Activated naive CD8-positive, alpha-beta T cell treated with anti-CD3 and anti-CD28 coated beads, Interleukin-2, amount 50 U/mL, for 16 hours (primary cell): ENCODE data around the gene PDLIM5.
"Not testable (repeated sequence)": the region's sequence is repeated elsewhere in the genome, so short reads cannot be mapped to it uniquely, and the experiment has no call there.

Source experiments
- DNase-seq: peaks from one replicate; pipeline ENCODE4 v3.0.0-alpha.2; 2020; ENCODE audit warnings: low read depth, low spot score

PDLIM5 gene

GRCh38 chr4:94491322-94491721 is 39.6 kb downstream of the PDLIM5 start:
- DNase-seq: no peak

- DNase-seq: no peak
These were observed 43.7 kb downstream of the PDLIM5 start for GRCh38 chr4:94495408-94495807.

DNA sequence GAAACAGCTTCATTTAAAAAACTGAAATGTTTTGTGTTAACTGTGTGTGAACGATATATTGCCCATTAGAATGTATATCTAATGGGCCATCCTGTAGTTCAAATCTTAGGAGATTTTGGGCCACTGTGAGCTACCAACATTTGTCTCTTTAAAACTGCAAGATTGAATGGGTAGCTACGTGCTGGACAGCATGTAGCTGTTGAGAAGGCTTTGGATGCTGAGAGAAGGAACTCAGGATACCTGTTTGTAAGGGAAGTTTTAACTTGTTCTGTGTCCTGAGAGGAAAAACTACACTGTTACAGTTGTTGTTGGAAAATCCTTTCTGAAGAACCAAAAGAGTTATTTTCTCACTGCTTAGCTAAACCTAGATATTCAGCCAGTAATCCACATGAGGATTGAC is 45.9 kb downstream of the PDLIM5 start:
- no peak for DNase-seq

DNA sequence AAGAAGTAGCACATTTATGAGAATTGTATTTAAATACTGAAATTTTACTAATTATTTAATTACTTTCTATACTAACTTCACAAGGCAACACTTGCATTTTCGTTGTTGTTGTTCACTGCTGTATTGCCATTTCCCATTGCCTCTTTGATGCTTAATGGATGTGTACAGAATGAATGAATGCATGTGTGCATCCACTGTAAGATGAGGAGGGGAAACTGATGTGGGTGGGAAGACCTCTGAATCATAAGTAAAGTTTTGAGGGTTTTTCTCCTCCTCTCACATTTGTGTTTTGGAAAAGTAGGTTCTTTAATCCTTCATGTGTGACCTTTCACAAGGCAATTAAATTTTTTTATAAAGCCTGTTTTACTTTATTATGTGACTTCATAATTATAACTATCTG is 46.8 kb downstream of the PDLIM5 start:
- DNase-seq: no peak

DNA sequence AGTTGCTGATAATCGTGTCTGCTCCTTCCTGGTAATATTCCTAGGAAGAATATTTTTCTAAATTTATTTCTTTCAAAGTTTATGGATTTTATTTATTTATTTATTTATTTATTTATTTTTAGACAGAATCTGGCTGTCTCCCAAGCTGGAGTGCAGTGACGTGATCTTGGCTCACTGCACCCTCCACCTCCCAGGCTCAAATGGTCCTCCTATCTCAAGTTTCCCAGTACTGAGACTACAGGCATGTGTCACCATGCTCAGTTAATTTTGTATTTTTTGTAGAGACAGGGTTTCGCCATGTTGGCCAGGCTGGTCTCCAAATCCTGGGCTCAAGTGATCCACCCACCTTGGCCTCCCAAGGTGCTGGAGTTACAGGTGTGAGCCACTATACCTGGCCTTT is 48.9 kb downstream of the PDLIM5 start:
- no peak for DNase-seq

DNA sequence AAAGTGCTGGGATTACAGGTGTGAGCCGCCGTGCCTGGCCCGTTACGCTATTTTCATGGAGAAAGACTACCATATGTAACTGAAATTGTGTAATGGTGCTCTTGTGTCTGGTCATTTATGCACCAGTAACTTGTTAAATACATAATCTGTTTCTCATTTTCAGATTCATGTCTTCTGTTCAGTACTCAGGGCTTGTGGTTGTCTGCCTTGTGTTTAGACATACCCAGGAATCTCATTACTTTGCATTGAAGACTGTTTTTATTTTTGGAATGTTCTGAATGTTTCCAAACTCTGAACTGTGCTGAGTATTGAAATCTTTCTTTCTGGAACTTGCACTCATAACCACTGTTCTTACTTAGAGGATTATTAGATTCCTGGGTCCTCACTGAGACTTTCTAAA is 52.8 kb downstream of the PDLIM5 start:
- no peak for DNase-seq

DNA sequence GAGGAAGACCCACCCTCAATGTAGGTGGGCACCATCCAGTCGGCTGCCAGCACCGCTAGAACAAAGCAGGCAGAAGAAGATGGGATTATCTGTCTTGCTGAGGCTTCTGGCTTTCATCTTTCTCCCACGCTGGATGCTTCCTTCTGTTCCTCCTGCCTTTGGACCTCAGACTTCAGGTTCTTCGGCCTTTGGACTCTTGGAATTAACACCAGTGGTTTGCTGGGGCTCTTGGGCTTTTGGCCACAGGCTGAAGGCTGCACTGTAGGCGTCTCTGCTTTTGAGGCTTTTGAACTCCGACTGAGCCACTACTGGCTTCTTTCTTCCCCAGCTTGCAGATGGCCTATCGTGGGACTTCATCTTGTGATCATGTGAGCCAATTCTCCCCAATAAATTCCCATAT is 55.1 kb downstream of the PDLIM5 start:
- no peak for DNase-seq

GRCh38 chr4:94507281-94507680 is 55.5 kb downstream of the PDLIM5 start:
- no peak for DNase-seq

DNA sequence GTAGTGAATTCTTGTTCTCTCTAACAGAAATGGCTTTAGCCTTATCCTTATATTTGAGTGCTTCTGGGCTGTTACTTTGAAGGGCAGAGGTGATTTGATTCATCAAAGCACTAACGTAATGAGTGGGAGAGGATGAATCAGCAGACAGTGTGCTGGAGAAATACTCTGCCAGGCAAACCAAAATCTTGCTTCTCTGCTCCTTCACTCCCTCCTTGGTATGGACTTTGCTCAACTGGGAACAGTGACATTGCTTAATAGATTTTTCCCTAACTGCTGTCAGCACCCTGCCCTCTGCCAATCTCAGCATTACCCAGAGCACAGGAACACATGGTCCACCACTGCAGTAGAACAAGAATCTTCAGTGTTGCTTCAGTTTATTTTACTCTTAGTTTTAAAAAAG is 56.0 kb downstream of the PDLIM5 start:
- DNase-seq: no peak

DNA sequence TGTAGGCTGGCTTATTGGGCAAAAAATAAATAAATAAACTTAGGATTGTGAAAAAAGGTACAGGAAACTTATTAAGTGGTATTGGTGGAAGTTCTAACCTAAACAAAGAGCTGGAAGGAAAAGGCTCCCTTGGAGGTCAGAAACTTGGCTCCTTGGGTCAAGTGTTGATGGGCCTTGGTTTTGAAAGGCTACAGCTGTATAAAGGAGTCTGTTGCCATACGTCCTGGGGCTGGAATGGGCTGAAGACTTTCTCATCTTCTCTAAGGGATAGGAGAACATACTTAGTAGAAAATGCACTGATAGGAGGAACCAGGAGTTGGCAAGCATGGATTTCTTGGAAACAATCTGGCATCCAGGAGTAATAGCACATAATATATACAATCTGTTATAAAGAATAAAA is 56.6 kb downstream of the PDLIM5 start:
- DNase-seq: no peak

GRCh38 chr4:94508806-94509205 is 57.1 kb downstream of the PDLIM5 start:
- DNase-seq: no peak

DNA sequence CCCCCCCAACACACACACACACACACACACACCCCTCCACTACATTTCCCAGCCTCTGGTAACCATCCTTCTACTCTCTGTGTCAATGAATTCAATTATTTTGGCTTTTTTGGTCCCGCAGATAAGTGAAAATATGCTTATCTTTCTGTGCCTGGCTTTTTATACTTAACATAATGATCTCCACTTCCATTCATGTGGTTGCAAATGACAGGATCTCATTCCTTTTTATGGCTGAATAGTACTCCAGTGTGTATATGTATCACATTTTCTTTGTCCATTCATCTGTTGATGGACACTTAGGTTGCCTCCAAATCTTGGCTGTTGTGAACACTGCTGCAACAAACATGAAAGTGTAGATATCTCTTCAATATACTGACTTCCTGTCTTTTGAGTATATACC is 59.8 kb downstream of the PDLIM5 start:
- no peak for DNase-seq

- not testable (repeated sequence) for DNase-seq
These were observed 61.8 kb downstream of the PDLIM5 start for GRCh38 chr4:94513532-94513931.

- DNase-seq: no peak
These were observed 63.6 kb downstream of the PDLIM5 start for GRCh38 chr4:94515365-94515764.

DNA sequence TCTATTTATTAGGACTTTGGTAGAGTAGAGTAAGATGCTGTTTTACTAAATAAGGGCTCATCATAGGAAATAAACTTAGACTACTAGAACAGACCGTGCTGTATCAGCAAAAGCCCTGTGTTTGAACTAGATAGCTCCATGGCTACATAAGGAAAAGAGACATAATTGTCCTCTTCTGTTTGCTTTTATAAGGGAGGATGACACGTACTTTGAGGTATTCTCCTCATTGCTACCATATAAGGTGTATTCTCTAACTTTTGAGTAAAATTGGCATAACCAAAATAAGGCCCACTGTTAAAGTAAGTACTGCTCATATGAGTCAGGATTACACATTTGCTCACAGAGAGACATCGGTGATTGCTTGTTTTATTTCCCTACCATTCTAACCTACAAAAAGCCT is 64.3 kb downstream of the PDLIM5 start:
- no peak for DNase-seq

- no peak for DNase-seq
These were observed 65.3 kb downstream of the PDLIM5 start for GRCh38 chr4:94516999-94517398.

DNA sequence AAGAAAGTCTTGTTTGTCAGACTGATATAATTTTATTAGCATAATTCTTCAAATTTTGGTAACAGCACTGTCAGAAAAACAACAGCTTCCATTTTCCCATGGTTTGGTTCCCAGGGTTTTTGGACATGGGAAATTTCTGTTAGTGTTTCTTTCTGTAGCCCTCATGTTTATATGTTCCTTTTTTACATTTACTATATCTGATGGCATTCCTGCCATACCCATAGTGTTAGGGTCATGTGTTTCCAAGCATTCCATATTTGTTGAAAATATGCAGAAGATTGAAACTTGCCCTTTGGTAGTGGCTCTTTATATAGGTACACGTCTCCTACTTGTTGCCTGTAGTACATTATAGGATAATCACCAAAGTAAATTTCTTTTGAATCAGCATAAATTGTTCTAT is 65.8 kb downstream of the PDLIM5 start:
- no peak for DNase-seq

DNA sequence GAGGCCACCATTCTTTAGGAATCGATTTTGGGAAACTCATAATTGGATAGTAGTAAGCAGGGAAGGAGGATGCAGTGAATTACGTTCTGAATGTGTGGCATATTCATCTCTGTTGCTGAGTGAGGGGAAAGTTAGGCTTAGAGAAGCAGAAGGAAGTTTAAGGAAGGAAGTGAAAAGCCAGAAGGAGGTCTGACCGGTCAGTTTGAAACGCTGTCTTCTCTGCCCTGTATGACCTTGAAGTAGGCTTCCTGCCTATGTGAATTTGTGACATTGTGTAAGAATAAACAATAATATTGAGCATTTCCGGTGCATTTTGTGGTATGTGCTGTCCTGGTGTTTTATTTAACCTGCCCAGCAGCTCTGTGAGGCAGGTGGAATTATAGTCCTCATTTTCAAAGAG is 67.3 kb downstream of the PDLIM5 start:
- no peak for DNase-seq

GRCh38 chr4:94519925-94520789 is 68.4 kb downstream of the PDLIM5 start:
- DNase-seq: no peak

DNA sequence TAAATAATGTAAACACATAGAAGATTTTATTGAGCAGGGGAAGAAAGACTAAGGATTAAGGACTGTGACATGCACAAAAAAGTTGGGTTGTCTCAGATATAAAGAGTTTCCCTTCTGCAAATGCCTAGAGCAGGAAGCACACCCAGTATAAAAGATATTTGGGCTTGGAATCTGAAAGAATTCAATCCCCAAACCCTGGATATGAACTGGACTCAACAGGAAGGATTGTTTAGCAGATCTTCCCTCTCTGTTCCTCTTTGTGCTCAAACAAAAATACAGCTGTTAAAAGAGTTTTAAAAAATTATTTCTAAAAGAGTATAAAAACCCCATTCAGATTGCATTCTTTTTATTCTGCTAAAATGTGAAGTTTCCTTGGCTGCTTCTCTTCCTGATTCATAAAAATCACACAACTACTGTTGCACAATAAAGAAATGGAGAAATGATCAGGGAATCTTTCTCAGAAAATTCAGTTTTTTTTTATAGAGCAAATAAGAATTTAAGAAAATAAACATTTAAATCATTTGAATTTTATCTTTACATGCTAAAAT is 71.4 kb downstream of the PDLIM5 start:
- no peak for DNase-seq

DNA sequence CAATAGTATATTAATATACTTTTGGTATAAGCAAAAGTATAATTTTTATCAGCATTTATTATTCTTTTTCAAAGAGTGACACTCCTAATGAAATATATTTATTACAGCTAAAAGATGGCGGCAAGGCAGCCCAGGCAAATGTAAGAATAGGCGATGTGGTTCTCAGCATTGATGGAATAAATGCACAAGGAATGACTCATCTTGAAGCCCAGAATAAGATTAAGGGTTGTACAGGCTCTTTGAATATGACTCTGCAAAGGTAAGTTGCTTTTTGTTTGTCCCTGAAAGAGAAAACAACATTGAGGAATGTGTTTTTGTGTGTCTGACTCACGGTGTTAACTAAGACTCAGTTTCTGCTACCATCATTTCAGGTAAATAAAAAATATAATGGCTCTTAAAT is 71.9 kb downstream of the PDLIM5 start:
- no peak for DNase-seq

DNA sequence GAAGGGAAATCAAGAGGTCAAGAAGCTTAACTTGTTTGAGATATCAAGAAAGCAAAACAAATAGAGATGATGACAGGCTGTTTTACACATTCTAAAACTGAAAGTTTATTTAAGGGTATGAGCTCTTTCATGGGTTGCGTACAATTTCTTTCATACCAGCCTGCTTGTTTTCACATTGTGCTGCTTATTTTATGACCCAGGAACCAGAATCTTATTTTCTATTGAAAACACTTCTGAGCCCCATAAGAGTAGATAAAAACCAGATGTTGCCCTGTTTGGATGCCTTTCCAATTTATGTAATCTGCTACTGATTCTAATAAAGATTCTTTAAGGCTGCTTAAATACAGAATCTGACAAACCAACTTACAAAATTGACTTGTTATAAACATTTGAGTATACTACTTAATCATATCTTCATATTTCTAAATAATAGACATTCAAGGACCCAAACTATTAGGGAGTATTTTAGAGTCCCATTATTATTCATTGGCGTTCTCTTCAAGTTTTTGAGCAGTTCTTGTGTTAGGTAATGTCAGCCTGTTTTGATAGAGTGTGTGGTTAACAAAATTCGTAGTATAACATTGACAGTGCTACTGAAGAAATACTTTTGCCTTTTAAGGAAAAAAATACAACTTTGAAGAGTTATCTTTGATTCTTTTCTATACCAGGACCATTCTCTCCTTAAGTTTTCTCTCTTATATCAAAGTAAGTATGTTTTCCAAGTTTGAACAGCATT is 74.4 kb downstream of the PDLIM5 start:
- DNase-seq: no peak
